Measurements from ENCODE around the gene FNDC8.
"Not testable (repeated sequence)": the region's sequence is repeated elsewhere in the genome, so short reads cannot be mapped to it uniquely, and the experiment has no call there.

FNDC8 gene

DNA sequence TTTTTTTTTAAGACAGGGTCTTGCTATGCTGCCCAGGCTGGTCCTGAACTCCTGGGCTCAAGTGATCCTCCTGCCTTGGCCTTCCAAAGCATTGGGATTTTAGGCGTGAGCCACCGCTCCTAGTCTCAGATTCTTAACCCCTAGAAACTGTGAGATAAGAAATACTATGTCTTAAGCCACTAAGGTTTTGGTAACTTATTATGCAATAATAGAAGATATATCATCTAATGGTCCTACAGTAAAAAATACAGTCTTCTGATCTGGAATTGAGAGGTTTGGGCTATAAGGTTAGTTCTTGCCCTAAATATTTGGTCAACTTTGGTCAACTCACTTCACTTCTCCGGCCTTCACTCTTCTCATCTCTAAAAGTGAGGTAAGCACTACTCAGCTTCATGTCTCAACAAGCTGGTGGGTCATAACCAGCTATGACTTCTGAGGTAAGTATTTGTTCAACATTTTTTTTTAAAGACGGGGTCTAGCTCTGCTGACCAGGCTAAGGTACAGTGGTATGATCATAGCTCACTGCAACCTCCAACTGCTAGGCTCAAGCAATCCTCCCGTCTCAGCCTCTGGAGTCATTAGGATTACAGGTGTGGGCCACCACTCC lies 16.5 kb upstream of the FNDC8 start:
- no peak for DNase-seq (ENCODE audit: low read depth)
- no peak for TF ChIP-seq CTCF (conservative IDR thresholded peaks at IDR 0.05; ENCODE audit: control insufficient read depth, insufficient read depth, low read depth, low read length)
- H3K4me3 ChIP-seq (ENCODE audit: control insufficient read depth, low read depth, low read length), result no peak overlapping the region

DNA sequence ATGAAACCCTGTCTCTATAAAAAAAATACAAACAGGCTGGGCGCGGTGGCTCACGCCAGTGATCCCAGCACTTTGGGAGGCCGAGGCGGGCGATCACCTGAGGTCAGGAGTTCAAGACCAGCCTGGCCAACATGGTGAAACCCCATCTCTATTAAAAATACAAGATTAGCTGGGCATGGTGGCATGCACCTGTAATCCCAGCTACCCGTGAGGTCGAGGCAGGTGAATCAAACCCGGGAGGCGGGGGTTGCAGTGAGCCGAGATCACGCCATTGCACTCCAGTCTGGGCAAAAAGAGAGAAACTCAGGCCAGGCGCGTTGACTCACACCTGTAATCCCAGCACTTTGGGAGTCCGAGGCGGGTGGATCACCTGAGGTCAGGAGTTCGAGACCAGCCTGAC lies 10.6 kb upstream of the FNDC8 start:
- DNase-seq (ENCODE audit: low read depth), result not testable (repeated sequence)

DNA sequence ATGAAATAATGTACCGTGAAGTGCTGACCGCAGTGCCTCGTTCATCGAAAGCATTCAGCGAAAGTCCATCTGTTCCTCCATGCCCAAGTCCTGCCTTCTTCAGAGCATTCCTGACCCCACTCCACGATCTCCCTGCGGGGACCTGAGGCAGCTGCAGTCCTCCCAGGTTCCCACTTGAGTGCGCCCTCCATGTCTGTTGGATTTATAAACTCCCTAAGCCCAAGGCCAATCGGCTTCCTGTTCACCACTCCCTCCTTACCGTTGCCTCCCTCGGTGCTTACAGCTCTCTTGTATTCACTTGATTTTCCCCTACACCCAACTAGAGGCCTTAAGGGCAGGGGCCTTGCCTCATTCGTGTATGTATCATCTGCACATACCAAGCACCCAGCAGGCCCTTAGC lies 4.6 kb upstream of the FNDC8 start:
- H3K4me3 ChIP-seq (ENCODE audit: control insufficient read depth, low read depth, low read length), result no peak overlapping the region
- no peak for TF ChIP-seq CTCF (conservative IDR thresholded peaks at IDR 0.05; ENCODE audit: control insufficient read depth, insufficient read depth, low read depth, low read length)
- DNase-seq (ENCODE audit: low read depth), result no peak

More for the DNA sequence above, 10.6 kb upstream of the FNDC8 start:
- H3K4me3 ChIP-seq (ENCODE audit: control insufficient read depth, low read depth, low read length), result not testable (repeated sequence)

DNA sequence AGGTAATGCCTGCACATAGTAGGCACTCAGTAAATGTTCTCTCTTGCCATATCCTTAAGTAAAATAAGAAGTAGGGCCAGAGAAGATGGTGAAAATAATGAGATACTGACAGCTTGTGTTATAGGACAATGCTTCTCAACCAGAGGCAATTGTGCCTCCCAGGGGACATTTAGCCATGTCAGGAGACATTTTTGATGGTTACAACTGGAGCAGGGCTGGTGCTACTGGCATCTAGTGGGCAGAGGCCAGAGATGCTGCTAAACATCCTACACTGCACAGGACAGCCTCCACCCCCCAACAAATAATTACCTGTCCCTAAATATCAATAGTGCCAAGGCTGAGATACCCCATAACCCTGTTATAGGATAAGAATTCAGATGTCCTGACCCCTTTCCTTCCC lies 3.4 kb upstream of the FNDC8 start:
- DNase-seq (ENCODE audit: low read depth), result peak; percentile 46
- peak; percentile 28 for TF ChIP-seq CTCF (conservative IDR thresholded peaks at IDR 0.05; ENCODE audit: control insufficient read depth, insufficient read depth, low read depth, low read length)
- no peak overlapping the region for H3K4me3 ChIP-seq (ENCODE audit: control insufficient read depth, low read depth, low read length)

- peak; percentile 46 for DNase-seq (ENCODE audit: low read depth)
- peak within 1 kb of the TSS; percentile 84 for H3K4me3 ChIP-seq (ENCODE audit: control insufficient read depth, low read depth, low read length)
- TF ChIP-seq CTCF (conservative IDR thresholded peaks at IDR 0.05; ENCODE audit: control insufficient read depth, insufficient read depth, low read depth, low read length), result no peak
These were observed 1.8 kb upstream of the FNDC8 start, which contains the start of gene RAD51D for GRCh38 chr17:35119370-35120165. Gene RAD51D (minus strand): TSS chr17:35119860. CDS start chr17:35119613, 247 bp downstream.

DNA sequence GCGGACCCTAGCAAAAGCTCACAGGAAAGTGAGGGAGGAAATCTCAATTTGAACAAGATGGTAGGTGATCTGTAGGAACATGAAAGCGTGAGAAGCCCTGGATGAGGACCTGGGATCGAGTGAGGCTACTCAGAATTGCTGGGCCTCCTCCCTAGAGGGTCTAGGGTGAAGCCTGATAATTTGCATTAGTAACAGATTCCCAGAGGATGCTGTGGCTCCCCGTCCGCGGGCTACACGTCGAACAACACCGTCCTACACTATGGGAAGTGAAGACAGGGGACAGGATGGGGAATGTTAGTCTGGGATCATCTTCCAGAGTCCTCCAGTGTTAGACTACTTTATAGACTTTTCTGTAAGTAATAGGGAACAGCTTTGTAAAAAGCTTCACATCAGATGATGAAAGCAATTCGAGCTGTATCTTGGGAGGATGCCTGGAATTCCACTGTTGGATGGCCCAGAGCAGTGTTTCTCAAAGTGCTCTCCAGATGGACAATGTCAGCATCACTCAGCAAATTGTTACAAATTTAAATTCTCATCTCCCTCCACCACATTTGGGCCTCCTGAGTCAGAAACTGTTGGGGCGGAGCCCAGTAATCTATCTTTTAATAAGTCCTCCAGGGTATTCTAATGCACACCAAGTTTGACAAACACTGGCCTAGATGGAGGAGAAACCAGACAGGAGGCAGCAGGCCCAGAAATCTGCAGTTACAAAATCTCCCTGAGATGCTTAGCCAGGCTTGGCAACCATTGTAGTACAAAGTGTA lies 6.5 kb downstream of the FNDC8 start:
- peak; percentile 84 for DNase-seq (ENCODE audit: low read depth)
- TF ChIP-seq CTCF (conservative IDR thresholded peaks at IDR 0.05; ENCODE audit: control insufficient read depth, insufficient read depth, low read depth, low read length), result no peak
- H3K4me3 ChIP-seq (ENCODE audit: control insufficient read depth, low read depth, low read length), result no peak overlapping the region
